Uterus (tissue), 4 donors: ENCODE results near the gene DNAH1. TPM values are rescaled to one million over a fixed set of nuclear protein-coding genes. Genes with fewer than 3 reads are reported as not detected.

Experiments used
- DNase-seq, 2 donors: peaks; one replicate each; pipeline ENCODE4 v3.0.0-alpha.2; 2019 to 2020
- H3K27ac ChIP-seq, 2 donors: fragments of 200-600 bp; sonication (generic); 1 replicate in 1 of 2; 2 replicates in 1 of 2; pipeline ENCODE4 v1.5.1; 2016 to 2018
- H3K27me3 ChIP-seq, 2 donors: fragments of 200-600 bp; sonication (generic); one replicate each; pipeline ENCODE4 v1.5.1; 2018 to 2019; ENCODE audit warnings: control low read depth in 1 of 2
- H3K36me3 ChIP-seq, 2 donors: fragments of 200-600 bp; sonication (generic); one replicate each; pipeline ENCODE4 v1.5.1; 2019; ENCODE audit warnings: control low read depth in 1 of 2
- H3K4me1 ChIP-seq, 2 donors: fragments of 200-600 bp; sonication (generic); one replicate each; pipeline ENCODE4 v1.5.1; 2018 to 2019; ENCODE audit warnings: control low read depth in 1 of 2
- H3K4me3 ChIP-seq, 2 donors: fragments of 200-600 bp; sonication (generic); 1 replicate in 1 of 2; 2 replicates in 1 of 2; pipeline ENCODE4 v1.5.1; 2018 to 2019; ENCODE audit warnings: mild to moderate bottlenecking in 1 of 2
- H3K9me3 ChIP-seq, 2 donors: fragments of 200-600 bp; sonication (generic); one replicate each; pipeline ENCODE4 v1.5.1; 2019; ENCODE audit warnings: control low read depth in 1 of 2
- POLR2A ChIP-seq, 2 donors: fragments of 450-650 bp; IDR thresholded peaks; one replicate each; pipeline ENCODE4 v1.6.1; 2016; ENCODE audit warnings: antibody characterized with exemption in 2 of 2, mild to moderate bottlenecking in 1 of 2, moderate library complexity in 1 of 2
- intact Hi-C: fragments of 100-400 bp; cut with DNase I; formaldehyde crosslinking; loops from one replicate; pipeline ENCODE4 v1.15.1; 2023; ENCODE audit warnings: low total_unique reads
- total RNA-seq, 4 donors: library from RNA; depleted of rRNA in 3 of 4; stranded (reverse); fragments of >200 nt in 3 of 4; gene quantifications; one replicate each; pipeline versions ENCODE4 v1.1.0 to v1.2.4, GENCODE V29; 2014 to 2023
- TF ChIP-seq, protein P1 (sequence below), 4 experiments: fragments of 200-600 bp in 2 of 4; fragments of 450-650 bp in 2 of 4; sonication (generic) in 2 of 4; IDR thresholded peaks; one replicate each; pipeline ENCODE4 v1.5.1; 2016 to 2019; ENCODE audit warnings: antibody characterized with exemption in 4 of 4, mild to moderate bottlenecking in 2 of 4, moderate library complexity in 1 of 4
- donor health status: DM: yes; HTN: yes; CAD: no.

Gene DNAH1
- total RNA-seq, 4 donors from 2014 or later, result 5.1 to 46.2 (median 11.0) TPM

DNA sequence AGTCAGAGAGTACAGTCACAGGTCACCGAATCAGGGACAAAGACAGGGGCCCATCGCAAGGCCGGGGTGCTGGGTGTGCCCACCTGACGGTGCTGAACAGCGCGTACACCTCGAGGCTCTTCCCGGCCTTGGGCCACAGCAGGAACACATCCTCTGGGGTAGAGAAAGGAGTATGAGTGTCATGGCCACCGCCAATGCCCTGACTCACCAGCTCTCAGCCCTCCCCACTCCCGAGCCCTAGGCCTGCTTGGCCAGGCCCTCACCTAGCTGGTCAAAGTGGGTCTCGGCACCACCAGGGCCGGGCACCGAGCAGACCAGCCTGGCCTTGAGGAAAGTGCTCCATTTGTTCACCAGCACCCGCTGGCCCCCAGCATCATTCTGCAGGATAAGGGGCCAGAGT lies 124.6 kb downstream of the DNAH1 start:
- Histone ChIP-seq H3K4me3 (no peak overlapping the region), H3K27me3 (no peaks in the 10 kb centered on the region), H3K27ac (no peak overlapping the region), H3K4me1 (no peaks in the 10 kb centered on the region), H3K36me3 (no peaks in the 10 kb centered on the region), H3K9me3 (no peaks in the 10 kb centered on the region)
- TF ChIP-seq, protein P1, sequence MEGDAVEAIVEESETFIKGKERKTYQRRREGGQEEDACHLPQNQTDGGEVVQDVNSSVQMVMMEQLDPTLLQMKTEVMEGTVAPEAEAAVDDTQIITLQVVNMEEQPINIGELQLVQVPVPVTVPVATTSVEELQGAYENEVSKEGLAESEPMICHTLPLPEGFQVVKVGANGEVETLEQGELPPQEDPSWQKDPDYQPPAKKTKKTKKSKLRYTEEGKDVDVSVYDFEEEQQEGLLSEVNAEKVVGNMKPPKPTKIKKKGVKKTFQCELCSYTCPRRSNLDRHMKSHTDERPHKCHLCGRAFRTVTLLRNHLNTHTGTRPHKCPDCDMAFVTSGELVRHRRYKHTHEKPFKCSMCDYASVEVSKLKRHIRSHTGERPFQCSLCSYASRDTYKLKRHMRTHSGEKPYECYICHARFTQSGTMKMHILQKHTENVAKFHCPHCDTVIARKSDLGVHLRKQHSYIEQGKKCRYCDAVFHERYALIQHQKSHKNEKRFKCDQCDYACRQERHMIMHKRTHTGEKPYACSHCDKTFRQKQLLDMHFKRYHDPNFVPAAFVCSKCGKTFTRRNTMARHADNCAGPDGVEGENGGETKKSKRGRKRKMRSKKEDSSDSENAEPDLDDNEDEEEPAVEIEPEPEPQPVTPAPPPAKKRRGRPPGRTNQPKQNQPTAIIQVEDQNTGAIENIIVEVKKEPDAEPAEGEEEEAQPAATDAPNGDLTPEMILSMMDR (IDR thresholded peaks at IDR 0.05), result no peak
- DNase-seq, result no peak
- intact Hi-C loops, result no loop called here

DNA sequence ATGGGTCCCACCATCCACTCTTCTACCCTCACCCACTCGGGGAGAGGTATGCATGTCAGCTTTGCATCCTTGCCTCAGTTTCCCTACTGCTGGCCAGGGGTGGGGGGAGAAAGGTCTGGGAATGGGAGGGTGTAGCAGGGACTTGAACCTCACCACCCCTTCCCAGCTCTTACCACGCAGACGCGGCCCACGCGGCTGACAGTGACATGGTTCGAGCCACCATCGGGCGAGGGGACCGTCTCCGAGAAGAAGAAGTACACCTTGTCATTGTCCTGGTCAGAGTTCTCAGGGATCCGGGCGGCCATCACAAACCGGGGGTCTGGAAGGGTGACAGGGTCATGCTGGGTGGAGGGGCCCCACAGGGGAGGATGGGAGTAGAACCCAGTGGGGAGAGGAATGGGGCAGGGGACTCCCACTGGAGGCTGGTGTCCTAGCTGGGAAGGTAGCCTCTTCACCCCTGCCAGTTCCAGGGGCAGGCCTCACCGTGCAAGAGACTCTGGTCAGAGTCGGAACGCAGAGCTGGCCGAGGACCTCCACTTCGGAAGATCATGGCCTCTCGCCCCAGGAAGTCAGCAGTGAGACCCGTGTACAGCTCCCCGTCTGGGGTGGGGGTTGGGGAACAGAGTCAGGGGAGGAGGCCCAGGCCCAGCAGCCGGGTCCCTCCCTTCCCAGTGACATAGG lies 125.1 kb downstream of the DNAH1 start:
- intact Hi-C loops, result no loop called here
- H3K9me3 ChIP-seq, result no peaks in the 10 kb centered on the region
- no peak overlapping the region for H3K4me3 ChIP-seq
- no peak for TF ChIP-seq POLR2A (IDR thresholded peaks at IDR 0.05)
- no peaks in the 10 kb centered on the region for H3K36me3 ChIP-seq
- no peak overlapping the region for H3K27ac ChIP-seq
- H3K4me1 ChIP-seq, result no peaks in the 10 kb centered on the region
- no peak for DNase-seq
- no peaks in the 10 kb centered on the region for H3K27me3 ChIP-seq

DNA sequence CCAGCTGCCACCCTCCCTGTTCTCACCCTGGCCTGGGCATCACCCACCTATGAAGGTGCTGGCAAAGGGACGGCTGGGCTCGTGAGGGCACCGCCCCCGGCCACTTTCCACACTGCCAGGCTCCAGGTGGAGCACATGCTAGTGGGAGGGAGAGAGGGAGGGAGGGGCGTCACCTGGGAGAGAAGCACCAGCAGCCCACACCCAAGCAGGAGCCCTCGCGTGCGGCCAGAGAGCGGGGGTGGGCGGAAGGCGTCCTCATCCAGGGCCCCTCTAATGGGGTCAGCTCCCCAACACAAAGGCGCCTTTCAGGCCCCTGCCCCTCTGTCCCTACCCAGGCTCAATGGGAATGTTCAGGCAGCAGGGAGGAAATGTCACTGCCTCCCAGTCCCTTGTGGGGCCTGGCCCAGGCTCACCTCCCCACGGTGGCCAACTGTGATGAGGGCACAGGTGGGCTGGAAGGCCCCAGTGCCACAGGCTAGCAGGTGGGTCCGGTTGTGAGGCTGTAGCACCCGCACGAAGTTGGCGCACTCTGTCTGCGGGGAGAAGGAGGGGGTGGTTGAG lies 125.7 kb downstream of the DNAH1 start:
- DNase-seq, result no peak
- TF ChIP-seq, protein P1 (IDR thresholded peaks at IDR 0.05), result no peak
- no peak for TF ChIP-seq POLR2A (IDR thresholded peaks at IDR 0.05)
- intact Hi-C loops, result no loop called here
- no peaks in the 10 kb centered on the region for H3K9me3 ChIP-seq
- H3K4me1 ChIP-seq, result no peaks in the 10 kb centered on the region
- no peaks in the 10 kb centered on the region for H3K36me3 ChIP-seq
- H3K27me3 ChIP-seq, result no peaks in the 10 kb centered on the region
- H3K27ac ChIP-seq, result no peak overlapping the region
- H3K4me3 ChIP-seq, result no peak overlapping the region

DNA sequence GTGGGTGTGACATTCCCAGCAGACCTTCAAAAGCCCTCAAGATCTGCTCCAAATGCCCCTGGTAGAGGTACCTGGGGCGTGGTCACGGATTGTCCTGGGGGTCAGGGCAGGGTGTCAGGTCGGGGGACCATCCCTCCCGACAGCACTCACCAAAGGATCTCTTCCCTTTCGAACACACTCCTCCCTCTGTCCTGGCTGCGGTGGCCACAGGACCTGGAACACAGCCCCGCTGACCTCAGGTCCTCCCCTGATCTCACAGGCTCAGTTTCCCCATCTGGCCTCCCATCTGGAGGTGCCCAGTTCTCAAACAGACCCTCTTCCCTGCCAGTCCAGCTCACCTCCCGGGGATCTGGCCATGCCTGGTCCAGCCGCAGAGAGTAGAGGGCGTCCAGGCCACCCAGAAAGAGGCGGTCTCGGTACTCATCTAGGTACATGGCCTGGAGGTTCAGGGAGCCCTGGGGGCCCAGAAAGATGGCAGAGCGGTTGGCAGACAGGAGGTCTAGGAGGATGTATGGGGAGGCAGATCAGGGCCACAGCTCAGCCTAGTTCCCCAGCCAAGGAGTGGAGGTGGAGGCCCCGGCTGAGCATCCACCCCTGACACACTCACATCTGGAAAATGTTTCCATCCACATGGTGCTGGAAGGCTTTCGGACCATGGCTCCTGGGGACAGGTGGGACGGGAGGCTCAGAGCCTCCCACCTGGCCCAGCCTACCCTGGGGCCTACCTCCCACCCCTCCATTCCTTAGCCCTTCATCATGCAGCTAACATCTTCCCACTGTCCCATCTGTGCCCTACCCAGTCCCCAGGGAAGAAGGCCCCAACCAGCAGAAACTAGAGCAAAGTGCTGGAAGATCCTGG lies 126.5 kb downstream of the DNAH1 start:
- TF ChIP-seq POLR2A (IDR thresholded peaks at IDR 0.05), result no peak
- TF ChIP-seq, protein P1 (IDR thresholded peaks at IDR 0.05), result no peak
- H3K27ac ChIP-seq, result no peak overlapping the region
- intact Hi-C loops, result no loop called here
- DNase-seq, result no peak
- no peaks in the 10 kb centered on the region for H3K9me3 ChIP-seq
- H3K36me3 ChIP-seq, result no peaks in the 10 kb centered on the region
- H3K4me3 ChIP-seq, result no peak overlapping the region
- no peaks in the 10 kb centered on the region for H3K4me1 ChIP-seq
- no peaks in the 10 kb centered on the region for H3K27me3 ChIP-seq

DNA sequence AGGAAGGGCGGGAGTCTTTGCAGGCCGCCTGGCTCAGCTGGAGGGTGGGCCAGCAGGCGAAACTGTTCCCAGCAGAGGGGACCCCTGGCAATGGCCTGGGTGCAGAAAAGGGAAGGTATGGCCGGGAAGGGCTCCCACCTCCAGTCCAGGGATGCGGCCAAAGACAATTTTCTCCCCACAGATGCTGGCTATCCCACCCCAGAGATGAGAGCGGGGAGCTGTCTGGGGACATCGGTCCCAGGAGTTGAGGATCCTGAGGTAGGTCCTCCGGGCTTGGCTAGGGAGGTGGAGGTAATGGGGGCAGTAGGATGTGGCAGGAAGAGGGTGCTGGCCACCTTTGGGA lies 127.1 kb downstream of the DNAH1 start:
- Histone ChIP-seq H3K27ac (no peak overlapping the region), H3K4me3 (no peak overlapping the region)

More for the DNA sequence above, 127.1 kb downstream of the DNAH1 start:
- DNase-seq, result no peak
- TF ChIP-seq POLR2A (IDR thresholded peaks at IDR 0.05), result no peak
- TF ChIP-seq, protein P1 (IDR thresholded peaks at IDR 0.05), result no peak
- H3K27me3 ChIP-seq, result no peaks in the 10 kb centered on the region
- no peaks in the 10 kb centered on the region for H3K9me3 ChIP-seq
- H3K36me3 ChIP-seq, result no peaks in the 10 kb centered on the region
- no peaks in the 10 kb centered on the region for H3K4me1 ChIP-seq
- intact Hi-C loops, result no loop called here
